GM12873 (cell line): ENCODE results near the gene GIMAP6.

ENCODE experiments used
- TF ChIP-seq, protein P1 (sequence below): IDR thresholded peaks from 2 replicates; pipeline ENCODE4 v1.5.1; 2012; ENCODE audit warnings: low read depth, mild to moderate bottlenecking, moderate library complexity, low read length, control low read depth; ENCODE audit not compliant: insufficient read depth; ENCODE audit errors: missing control alignments

Gene GIMAP6

DNA sequence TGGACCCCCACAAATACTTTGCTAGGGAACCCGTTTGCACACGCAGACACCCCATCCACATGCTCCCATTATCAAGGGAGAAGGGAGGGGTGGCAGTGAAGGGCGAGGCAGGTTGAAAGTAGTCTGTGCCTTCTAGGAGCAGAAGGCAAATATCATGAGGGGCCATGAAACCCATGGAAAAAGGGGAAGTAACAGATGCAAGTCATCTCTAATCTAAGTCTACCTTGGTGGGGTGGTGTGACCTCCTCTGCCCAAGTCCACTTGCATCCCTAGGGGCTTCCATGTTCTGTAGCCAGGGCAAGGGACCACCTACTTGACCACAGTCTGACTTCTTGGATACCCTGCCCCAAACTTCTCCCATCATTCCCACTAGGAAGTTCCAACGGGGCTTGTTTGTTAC lies 5.5 kb downstream of the GIMAP6 start:
- TF ChIP-seq, protein P1, sequence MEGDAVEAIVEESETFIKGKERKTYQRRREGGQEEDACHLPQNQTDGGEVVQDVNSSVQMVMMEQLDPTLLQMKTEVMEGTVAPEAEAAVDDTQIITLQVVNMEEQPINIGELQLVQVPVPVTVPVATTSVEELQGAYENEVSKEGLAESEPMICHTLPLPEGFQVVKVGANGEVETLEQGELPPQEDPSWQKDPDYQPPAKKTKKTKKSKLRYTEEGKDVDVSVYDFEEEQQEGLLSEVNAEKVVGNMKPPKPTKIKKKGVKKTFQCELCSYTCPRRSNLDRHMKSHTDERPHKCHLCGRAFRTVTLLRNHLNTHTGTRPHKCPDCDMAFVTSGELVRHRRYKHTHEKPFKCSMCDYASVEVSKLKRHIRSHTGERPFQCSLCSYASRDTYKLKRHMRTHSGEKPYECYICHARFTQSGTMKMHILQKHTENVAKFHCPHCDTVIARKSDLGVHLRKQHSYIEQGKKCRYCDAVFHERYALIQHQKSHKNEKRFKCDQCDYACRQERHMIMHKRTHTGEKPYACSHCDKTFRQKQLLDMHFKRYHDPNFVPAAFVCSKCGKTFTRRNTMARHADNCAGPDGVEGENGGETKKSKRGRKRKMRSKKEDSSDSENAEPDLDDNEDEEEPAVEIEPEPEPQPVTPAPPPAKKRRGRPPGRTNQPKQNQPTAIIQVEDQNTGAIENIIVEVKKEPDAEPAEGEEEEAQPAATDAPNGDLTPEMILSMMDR = no peak

DNA sequence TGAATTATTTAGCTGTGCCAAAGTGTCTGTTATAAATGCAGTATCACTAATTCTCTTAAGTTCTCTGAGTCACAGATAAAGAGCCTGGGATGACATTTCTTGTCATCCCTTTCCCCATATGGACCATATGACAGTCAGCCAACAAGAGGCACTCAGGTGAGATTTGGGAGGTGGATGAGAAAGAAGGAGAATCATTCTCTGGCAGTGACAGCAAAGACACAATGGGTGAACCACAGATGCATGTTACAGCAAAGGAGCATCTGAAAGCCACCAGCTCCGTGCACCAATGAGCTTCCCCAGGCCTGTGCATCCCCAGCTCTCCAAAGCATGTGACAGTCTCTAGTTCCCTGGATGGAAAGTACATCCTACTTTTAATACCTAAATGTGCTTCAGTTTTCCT lies 10.8 kb downstream of the GIMAP6 start:
- TF ChIP-seq, protein P1 = no peak

DNA sequence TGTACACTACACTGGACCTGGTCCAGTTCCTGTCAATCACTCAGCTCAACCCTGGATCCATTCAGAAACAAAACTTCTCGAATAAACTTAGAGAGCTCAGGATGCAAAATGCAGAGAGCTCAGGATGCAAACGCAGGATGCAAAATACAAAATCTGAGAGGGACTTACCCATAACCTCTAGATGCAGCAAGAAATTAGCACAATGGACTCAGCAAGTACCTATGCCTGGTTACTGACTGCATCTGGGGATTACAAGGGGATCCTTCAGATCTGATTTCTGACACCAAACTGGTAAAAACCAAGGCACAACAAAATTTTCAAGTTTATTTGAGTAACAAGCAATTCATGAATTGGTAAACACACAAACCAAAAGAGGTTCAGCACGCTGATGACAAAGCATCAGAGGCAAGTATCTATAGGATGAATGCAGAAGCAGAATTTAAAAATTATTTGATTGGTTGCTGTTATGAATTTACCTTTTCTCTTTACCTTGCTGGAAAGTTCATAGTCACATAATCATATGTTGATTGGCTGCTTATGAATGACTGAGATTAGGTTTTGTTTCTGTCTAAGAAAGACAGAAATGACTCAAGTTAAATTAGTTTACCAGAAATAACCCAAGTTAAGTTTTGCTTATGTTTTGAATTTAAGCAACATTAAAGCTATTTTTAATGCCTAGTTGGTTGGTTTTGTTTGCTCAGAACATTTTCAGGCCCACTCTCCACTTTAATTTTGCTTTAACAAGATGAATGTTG lies 11.4 kb downstream of the GIMAP6 start:
- TF ChIP-seq, protein P1 = no peak

DNA sequence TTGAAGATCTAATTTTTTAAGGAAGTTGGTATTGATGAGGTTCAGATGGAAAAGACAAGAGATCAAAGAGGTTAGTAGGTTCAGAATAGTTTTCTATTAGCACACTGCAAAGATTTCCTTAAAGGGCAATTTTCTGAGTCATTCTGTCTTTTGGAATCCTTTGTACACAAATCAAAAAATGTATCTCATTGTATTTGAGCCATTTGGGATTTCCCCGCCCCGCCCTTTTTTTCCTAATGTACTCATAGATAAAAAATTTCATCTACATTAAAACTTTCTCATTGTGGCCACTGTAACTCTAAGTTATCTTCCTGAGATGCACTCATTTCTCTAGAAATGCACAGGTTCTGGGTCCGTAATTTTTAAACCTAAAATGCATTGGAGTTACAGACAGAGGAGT lies 12.1 kb downstream of the GIMAP6 start:
- TF ChIP-seq, protein P1 = no peak

DNA sequence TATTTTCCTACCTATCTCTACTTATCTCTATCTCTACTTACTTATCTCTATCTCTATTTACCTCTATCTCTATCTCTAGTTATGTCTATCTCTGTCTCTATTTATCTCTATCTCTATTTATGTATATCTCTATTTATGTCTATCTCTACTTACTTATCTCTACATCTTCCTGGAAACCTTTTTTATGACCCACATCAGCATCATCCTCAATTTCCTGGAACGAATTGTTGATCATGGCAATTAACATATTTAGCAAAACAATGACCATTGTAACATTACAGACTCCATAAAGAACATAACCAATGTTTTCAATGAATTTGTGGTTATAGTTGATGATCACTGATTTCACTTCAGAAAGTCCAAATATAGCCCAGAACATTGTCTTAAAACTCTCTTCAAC lies 18.3 kb downstream of the GIMAP6 start:
- TF ChIP-seq, protein P1 = no peak

- TF ChIP-seq, protein P1 = no peak
Measured at GRCh38 chr7:150612925-150613324, 19.3 kb downstream of the GIMAP6 start.

DNA sequence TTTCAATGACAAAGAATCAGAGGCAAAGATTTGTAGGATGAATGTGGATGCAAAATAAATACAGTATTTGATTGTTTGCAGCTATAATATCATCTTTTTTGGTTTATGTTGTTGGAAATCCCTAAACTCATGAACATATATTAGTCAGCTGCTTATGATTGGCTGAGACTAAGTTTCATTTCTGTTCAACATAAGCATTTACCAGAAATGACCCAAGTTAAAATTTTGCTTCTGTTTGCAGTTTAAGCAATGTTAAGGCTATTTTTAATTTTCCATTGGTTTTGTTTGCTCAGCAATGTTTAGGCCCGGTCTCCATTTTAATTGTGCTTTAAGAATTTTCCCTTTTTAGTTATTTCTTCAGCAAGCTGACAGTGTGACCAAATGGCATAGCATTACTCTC lies 22.0 kb downstream of the GIMAP6 start:
- TF ChIP-seq, protein P1 = no peak
